ENCODE measurements around the gene RHOC.

Gene RHOC

DNA sequence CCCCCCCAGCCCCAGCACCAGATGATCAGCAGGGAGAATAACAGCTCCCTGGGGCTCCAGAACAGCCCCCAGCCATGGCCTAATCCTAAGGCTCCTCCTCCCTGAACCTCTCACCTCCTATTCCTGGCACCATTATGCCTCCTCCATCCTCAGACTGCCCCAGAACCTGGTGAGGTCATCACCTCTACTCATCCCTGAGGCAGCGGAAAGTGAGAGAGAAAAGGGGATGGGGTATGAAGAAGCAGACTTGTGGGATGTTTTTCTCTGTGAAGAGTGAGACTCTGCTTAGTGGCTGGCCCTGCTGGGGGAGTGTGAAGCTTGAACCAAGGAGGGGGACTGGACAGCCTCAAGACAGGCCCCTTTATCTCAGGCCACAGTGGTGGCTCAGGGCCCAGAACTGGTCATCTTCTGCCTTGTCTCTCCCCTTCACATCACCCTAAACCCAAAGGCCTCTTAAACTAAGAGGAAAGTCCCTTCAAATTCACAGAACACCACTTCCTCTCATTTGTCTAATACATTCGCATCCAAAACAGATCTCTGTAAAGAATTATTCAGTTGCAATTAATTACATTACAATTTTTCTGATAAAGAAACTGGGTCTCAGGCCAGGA is 10.4 kb upstream of the RHOC start:
- no peak for DNase-seq

DNA sequence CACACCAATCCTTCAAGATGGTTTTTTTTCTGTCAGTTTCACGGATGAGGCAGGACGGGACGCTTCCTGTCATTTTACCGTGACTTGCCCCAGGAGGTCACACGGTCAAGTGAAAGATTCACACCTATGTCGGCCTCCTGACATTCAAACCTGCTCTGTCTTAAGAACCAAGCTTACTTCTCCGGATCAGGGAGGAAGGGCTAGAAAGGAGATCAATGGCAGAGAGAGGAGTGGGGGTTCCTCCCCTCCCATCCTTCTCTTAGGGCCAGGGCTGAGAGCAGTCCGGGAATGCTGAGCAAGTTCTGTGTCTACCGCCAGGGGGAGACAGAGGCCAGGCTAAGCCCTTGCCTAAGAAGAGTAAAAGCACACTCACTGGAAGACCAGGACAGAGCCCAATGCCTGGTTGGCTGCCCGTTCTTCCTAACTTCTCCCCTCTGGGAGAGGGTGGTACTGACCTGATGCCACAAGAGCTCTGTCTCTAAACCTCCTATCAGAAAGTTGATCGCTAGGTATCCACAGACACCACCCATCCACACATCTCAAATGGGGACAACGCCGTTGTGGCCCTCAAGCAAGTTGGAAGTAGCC is 9.3 kb upstream of the RHOC start:
- peak; percentile 54 for DNase-seq

DNA sequence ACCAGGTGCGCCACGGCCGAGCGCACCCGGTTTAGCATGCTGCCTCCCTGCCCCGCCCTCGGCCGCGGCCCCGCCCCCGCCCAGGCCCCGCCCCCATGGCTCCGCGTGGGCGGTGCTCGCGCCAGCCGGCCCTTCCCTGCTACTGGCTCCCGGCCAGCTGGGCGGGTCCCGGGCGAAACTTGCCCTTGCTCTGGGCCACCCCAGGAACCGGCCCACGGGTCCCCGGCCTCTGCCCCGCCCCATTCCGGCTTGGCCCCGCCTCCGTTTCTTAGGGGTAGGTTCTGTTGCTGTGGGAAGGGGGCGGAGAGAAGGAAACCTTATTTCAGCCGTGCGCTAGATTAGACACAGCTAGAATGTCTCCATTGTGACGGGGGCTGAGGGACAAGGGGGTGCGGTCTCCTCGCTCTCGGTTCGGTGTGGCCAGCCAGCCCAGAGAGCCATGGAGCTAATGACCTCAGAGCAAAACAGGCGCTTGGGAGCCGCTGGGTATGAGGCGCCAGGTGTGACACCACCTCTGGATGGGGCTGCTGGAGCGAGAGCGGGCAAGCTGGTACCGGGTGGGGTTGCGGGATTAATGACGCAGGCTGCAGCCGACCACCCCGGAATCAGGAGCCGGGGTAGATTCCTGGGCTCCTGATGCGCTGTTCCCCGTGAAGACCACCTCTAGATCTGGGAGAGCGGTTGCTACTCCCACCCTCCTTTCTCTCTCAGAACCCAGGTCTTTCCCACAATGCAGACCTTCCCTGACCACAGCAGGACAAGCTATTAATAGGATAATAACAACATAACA is 8.5 kb upstream of the RHOC start, which contains the start of gene PPM1J:
Gene PPM1J (minus strand): TSS at position 69 of the 790 bp plus-strand sequence. CDS start 31 bp downstream, at position 38.
- DNase-seq = peak; percentile 70

DNA sequence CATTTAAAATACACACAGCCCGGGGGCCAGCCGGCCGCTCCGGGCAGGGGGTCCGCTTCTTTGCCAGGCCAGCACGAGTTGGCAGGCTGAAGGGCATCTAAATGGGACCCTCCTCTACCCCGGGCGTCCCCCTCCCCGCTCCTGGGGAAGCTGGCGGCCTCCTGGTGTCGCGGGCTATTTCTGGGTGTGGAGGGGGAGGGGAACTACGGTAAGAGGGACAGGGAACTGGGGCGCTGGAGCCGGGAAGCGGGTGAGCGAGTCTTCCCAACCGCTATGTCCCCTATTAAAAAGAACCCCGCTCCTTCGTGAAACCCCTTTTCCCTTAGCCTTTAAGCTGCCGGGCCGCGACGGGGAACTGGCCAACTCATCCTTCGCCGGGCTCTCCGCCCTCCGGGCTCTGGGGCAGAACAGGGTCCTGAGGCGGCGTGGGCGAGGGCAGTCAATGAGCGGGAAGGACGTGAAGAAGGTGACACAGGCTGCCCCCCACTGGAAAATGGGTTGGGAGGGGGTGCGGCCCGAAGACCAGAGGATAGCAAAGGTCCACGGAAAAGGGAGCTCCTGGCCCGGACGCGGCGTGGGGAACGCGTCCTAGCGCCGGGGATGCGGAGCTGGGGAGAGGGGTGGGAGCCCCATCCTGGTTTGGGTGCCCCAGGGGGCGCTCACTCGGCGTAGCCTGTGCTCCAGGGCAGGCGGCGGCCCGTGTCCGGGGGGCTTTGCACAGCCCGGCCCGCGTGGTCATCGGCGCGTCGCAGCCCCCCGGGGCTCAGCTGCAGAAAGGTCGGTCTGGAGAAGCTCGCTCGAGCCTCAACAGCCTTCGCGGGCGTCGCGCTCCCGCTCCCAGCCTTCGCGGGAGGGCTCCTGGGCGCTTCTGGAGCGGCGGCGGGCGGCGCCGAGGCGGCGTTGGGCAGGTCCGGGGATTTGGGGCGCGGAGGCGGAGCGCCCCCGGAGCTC is 7.7 kb upstream of the RHOC start:
- no peak for DNase-seq

DNA sequence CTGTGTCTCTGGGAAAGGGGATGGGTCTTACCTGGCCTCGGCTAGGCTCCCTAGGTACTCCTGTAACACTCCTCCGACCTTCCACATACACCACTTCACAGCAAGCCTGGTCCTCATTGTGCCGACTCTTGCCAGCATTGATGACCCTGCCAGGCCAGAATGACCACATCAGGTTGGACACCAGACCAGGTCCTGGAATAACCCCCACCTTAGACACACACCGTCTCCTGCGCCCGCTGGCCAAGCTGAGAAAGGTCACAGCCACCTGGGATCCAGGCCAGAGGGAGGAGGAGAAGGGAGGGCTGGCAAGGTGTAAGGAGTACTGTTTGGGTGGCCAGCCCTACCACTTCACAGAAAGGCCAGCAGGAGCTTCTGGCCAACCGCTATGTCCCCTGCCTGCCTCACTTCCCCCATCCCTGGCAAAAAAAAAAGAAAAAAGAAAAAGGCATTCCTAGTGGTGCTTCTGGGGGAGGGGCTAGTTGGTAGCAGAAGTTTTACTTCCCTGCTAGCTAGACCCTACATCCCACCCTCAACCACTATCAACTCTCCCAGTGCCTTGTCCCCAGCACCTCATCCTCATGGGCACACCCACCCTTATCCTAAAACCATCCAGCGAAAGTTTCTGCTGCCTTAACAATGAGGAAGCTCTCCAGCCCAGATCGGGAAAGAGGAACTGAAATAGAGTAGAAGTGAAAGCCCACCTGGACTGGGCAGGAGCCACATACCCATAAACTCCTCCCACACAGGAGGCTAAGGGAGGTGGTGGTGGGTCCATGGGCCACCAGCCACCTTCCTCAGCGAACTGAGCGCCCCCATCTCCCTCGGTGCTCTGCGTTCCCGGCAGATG is 6.8 kb upstream of the RHOC start:
- DNase-seq = no peak

DNA sequence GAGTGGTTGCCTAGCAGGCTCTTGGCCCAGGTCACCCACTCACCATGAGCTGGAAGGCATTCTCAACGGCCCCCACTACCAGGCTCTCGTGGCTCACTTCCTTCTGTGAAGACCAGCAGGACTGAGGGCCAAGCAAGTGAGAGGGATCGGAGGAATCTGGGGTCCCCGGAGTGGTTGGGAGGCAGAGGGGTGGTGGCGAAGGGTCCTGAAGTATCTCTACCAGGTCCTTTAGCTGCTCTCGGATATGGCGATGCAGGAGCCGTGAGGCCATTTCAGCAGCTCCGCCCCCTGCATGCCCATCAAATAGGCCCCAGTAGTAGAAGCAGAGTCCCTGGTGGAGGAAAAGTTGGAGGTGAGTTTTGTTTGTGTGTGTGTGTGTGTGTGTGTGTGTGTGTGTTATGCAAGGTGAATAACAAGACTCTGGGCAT is 5.8 kb upstream of the RHOC start:
- DNase-seq = no peak

DNA sequence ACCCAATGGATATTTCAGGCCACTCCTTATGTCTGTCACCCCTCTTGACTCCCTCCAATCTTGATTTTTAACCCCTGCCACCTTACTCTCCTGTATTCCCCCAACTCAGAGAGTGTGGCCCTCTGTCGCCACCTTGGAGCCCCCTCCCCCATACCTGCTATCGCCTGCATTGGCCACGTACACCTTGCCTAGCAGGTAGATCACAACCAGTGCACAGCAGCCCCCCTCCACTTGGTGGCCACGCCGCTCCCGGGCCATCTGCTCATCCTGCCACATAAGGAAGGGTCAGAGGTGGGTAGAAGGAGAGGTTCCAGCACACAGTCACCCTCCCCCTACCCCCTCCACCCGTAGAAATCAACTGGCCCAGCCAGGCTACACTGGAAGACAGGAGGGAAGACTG is 5.3 kb upstream of the RHOC start:
- DNase-seq = no peak

DNA sequence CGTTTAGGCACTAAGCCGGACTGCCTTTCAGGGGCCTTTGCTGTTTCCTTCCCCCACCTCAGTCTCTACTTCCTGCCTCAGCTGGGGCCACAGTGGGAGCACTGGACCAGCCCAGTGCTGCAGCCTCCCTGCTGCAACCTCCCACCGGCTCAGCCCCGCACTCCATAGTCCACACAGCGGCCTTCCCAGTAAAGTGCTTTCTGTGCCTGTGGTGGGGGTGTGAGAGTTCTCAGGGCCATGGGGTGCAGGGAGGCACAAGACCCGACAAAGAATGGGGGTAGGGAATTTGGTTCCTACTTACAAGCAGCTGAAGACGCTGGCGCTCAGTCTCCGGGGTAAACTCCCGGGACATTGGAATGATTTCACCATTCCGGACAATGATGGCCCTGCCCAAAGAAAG is 4.7 kb upstream of the RHOC start:
- no peak for DNase-seq

DNA sequence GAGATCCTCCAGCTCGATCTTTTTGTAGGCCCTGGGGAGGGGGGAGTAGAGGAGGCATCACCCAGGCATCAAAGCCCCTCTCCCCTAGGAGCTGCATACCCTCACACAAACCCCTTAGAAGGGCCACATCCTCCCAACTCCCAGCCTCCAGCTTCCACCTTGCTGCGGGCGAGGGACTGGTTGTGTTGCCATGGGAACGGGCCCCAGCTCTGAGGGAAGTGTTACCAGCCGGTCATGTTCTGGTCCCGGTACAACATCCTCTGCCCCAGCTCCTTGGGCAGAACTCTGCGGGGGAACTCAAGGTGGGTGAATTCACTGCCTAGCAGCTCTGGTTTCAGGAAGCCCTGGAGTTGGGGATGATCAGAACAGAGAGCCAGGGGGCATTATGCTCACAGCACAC is 4.1 kb upstream of the RHOC start:
- no peak for DNase-seq

DNA sequence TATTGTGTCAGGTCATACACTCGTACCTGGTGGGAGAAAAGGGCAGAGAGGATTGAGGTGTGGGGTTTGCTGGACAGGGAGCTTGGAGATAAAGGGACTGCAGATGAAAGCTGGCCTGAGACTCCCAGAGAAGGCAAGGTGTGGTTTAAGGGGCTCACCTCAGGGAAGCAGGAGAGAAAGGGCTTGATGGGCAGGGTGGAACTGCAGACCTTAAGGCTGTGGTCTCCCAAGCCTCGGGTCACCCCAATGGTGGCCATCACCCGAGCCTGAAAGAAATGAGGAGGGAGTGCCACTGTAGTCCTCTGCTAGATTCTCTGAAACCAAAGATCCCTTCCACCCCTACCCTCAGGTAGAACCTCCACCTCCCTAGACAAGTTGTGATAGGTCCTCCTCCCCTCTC is 3.7 kb upstream of the RHOC start:
- DNase-seq = no peak

DNA sequence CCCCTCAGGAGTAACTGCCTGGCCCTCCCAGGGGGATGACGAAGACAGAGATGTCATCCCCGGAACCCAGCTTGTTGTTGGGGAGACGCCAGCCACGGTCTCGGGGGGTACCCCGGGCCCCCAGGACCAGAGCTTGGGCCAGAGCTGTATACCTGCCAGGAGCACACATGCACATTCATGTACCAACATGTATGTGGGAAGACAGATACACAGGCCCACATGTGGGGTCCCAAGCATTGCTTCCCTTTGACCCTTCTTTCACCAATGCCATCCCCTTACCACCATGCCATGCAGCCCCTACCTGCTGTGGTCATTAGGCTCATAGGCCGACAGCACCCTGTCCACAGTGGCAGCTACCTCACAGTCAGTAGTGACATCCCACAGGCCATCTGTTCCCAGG is 3.2 kb upstream of the RHOC start:
- DNase-seq = no peak

DNA sequence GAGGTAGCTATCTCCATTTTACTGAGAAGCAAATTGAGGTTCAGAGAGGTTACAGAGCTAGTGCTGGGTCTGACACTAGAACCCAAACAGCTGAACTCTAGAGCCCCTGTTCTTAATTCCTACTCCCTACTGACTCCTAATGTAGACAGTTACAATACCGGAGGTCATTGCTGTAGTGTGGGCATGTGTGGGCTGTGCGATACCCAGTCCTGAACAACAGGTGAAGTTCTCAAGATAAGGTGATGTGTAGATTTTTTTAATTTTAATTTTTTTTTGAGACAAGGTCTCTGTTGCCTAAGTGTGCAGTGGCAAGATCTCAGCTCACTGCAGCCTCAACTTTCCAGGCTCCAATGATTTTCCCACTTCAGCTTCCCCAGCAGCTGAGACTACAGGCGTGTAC is 1.6 kb upstream of the RHOC start:
- DNase-seq = no peak

DNA sequence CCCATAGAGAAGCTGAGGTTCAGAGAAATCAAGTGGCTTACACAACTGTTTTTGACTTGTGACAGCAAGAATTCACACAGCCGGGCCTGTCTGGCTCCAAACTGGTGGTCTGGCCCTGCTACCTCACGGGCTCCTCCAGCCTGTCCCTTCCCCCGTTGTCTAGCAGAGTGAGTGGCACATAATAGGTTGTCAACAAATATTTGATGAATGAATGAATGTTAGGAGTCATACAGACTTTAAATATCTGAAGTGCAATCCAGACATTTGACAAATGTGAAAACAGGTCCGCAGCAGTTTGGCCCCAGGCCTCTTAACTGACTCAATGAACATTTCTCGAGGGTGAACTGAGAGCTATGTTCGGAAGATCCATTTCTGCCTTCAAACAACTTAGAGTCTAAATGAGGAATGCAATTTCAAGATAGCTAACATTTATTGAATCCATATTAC is 1.1 kb upstream of the RHOC start:
- DNase-seq = no peak

DNA sequence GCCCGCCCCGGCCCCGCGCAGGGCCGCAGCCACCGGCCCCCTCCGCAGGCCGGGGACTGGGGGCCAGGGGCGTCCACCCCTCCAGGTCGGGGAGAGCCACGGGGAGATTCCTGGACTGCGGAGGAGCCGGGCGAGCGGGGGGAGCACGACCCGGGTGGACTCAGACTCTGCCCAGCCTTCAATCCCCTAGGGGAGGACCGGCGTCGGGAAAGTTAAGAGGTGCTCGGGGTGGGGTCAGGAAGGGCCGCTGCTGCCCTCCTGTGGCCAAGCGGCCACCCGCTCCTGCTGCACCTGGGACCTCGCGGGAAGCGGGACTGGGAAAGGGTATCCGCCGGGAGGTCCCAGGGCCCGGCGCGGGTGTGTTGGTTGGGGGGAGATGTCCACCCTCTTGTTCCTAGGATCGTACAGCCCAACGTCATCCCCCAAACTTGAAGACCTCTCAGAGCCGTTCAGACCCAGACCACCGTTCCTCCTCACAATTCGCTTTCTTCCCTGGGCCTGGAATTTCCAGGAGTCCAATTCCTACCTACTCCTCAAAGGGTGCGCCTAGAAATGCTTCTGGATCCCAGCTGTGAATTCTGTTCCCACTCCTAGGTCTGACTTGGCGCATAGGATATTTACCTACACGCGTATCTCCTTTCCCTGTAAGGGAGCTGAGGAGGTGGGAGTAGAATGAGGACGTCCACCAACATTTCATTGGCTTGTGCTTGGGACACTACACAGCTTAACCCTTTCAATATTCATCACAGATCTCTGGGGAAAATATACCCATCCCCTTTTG is 484 bp upstream of the RHOC start:
- peak; percentile 47 for DNase-seq

DNA sequence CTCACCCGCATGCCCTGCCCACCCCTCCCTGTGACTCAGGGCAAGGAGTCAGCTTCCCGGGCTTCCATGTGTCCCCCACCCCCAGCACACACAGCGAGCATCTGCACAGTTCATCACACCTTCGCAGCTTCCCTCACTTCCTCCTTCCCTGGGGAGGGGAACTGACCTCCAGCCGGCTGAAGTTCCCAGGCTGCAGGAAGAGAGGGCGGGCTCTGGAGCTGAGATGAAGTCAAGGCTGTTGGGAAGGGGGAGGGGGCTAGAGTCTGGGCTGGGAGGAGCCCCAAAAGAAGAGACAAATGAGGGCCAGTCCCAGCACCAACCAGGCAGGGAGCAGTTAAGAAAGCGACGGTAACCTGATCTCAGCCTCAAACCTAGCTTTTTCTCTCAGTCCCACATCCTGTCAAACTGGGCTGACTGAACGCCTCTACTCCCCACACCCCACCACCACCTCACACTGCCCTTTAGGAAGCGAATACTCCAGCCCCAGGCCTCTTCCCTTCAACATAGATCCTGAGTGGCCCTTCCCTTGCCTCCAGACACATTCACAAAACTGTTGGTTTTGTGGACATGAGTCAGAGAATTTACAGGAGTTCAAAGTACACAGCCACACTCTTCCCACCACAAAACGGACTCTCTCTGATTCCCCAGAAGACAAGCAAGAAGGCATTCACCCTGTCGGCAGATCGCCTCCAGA is 1.8 kb downstream of the RHOC start:
- peak; percentile 93 for DNase-seq

DNA sequence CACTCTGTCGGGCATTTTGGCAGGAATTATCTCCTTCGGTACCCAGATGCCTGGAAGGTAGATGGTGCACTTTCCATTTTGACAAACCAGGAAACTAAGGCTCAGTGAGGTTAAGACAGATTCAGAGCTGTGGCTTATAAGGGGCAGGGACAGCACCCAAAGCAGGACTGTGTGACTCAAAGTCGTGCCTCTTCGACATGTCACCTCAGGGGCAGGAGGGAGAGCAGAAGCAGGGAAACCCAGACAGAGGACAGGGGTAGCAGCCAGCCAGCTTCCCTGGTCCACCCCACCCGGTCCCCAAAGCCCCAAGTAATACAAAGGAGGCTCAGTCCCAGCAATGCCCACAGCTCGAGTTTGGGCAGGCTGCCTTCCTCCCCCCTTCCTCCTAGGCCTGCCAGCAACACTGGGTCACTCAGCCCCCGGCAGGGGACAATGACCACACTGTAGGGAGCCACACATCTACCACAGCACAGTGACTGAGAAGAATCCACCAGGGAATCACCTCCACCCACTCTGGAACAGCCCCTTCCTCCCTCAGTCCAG is 2.5 kb downstream of the RHOC start:
- DNase-seq = no peak

DNA sequence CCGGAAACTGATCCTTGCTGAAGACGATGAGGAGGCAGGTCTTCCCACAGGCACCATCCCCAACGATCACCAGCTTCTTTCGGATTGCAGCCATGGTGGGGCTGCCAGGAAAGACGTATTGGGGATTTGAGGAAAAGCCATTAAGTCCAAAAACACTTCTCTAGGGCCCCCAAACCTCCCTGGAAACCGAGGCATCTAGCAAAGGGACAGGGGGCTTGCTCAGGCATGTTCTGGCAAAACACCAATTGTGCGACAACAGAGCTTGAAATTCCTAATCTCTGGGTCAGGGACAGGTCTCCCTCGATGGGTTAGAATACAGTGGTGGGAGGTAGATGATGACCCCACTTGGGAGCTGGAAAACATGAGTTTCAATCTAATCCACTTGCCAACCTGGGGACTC is 3.2 kb downstream of the RHOC start:
- no peak for DNase-seq

DNA sequence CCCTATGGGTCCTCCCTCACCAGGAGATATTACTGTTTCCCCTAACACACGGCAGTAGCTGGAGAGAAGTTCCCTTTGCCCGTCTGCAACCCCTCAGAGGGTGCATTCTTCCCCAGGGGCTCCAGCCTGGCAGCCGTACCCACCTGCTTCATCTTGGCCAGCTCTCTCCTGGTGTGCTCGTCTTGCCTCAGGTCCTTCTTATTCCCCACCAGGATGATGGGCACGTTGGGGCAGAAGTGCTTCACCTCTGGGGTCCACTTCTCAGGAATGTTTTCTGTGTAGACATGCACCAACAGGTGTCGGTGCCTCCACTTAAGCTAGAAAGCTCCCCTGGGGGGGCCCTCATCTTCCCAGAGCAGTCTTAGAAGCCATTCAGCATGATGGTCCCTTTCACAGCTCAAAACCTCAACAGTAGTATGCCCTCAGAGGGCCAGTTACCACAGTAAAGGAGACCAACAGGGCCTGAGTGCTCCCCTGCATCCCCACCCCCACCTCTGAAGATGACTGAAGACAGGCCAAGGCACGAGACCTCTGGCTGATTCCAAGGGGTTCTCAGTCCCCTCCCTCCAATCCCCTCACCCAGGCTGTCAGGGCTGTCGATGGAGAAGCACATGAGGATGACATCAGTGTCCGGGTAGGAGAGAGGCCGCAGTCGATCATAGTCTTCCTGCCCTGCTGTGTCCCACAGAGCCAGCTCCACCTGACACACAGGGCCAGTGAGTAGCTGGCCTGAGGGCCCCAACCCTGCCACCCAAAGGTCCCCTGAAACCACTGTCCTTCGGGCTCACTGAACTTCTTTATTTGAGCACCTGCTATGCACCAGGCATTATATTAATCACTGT is 4.3 kb downstream of the RHOC start:
- no peak for DNase-seq

DNA sequence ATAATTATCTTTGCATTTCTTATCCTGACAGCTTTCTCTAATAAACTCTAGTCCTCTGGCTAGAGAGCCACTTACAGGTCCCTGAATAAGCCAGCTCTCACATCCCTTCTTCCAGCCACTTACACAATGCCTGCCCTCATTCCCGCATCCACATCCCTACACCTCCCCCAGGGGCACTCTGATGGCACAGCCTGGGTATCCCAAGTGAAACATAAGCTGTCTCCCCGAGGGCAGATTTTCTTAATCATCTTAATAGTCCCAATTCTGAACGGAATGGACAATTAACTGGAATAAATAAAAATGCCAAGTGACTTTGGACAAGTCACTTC is 4.9 kb downstream of the RHOC start:
- no peak for DNase-seq

Measured in DMS 273 treated with DMSO at 0.1 percent for 48 hours (cell line).